ENCODE data around the gene GFRA1.
A peak's percentile ranks its signal among the peaks of the same experiment; 100 is the strongest.

The GFRA1 gene

DNA sequence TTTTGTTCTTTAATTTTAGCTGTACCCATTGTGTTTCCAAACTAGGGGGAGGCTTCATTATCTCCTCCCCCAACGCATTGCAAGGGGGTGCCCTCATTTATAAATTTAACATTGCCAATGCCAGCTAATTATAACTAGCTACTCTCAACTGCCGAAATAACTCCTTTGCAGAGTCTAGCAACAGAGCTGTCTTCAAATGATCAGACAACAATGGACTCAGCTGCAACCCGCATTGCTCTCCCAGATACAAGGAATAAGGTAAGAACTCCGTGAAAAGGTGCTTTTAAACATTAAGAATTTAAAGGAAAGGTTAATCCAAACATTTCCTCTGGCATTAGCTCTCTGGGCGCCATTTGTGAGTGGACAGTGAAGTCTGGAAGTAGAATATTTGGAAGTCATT lies 116.2 kb downstream of the GFRA1 start:
- FAIRE-seq, result no peak

DNA sequence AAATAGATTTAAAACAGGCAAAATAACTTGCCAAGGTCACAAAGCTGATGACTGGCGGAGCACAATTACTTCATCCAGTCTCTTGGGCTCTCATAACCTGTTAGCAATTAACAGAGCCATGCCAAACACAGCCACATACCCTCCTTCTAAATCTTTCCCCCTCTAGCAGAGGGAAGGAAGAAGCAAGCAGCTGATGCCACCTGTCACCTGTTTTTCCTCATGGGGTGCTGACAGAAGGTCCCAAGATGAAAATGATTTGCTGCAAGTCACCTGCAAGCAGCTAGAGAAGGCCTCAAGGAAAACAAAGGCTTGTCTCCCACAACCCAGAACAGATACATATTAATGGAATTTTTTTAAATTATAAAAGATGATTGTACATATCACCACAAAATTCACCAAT lies 117.8 kb downstream of the GFRA1 start:
- FAIRE-seq, result no peak

DNA sequence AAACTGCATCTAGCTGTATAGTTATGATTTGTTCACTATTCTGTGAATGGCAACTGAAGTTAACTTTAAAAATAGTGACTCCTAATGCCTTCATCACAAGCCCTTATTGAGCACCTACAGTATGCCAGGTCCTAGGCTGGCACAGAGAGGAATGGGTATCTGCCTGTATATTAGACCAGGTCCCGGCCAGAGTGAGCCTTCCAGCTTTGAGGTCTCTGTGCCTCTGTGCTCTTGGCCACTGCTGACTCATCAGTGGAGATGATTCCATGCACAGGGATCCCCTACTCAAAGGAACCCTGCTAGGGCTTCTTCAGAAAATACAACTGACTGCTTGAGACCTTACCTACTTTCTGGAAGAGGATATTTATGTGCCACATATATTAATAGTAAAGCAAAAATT lies 118.4 kb downstream of the GFRA1 start:
- FAIRE-seq, result no peak

DNA sequence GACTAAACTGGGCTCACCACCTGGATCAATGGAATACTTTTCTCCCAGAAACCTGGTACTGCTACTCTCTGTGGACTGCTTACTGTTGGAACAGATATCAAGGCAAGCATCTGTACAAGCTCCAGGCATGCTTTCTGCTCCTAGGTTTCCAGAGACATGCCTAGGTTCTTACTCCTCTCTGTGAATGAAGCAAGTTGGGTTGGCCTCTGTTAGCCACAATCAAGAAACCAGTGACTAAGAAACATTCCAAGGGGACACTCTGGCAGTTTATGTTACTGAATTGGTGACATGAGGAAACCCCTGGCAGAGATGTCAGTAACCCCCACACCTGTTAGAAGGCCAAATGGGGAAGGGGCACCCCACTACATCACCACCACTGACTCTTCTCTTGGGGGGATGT lies 121.9 kb downstream of the GFRA1 start:
- no peak for FAIRE-seq

DNA sequence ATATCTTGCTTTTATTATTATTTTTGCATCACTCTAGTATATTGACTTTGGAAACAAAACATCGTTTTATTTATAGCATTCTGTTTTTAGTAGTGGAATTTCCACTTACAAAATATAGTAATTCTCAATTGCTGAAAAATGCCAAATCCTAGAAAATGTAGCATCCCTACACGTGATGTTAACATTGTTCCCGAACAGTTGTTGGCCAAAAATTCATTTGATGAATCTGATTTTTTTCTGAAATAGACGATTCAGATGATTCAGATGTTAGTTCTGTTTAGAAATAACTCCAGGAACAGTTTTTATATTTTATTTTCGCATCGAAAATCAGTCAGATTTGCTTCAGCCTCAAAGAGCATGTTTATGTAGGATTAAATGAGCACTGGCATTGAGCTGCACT lies 122.4 kb downstream of the GFRA1 start:
- no peak for FAIRE-seq

DNA sequence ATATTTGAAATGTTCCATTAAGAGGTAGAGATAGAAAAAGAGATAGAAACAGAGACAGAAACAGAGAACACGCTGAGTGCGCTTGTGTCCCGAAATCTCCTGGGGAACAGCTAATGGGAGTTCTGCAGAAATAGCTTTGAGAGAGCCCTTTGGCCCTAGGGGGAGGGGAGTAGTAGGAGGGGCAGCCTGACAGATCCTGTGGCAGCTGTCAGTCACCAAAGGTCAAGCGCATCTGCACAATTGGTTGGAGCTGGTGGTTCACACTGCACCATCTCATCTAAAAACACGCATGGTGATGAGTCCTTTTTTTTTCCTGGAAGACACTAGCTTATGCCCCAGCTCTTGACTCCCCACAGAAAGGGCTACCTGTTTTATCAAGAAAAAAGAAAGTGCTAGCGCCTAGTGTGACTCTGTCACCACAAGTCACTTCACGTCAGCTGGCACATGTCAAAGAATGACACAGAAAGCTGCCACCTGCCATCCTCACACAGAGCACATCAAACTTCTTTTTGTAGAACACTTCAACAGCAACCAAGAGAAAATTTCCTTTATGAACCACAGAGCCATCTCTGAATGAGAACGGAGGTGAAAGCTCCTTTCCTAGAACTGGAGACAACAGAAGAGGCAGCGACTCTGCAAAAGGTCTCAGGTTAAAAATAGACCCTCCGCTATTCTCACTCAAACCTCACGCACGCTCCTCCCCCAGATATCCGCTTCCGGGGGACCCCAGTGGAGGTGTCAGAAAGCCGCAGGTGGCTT lies 125.7 kb downstream of the GFRA1 start:
- FAIRE-seq, result no peak

DNA sequence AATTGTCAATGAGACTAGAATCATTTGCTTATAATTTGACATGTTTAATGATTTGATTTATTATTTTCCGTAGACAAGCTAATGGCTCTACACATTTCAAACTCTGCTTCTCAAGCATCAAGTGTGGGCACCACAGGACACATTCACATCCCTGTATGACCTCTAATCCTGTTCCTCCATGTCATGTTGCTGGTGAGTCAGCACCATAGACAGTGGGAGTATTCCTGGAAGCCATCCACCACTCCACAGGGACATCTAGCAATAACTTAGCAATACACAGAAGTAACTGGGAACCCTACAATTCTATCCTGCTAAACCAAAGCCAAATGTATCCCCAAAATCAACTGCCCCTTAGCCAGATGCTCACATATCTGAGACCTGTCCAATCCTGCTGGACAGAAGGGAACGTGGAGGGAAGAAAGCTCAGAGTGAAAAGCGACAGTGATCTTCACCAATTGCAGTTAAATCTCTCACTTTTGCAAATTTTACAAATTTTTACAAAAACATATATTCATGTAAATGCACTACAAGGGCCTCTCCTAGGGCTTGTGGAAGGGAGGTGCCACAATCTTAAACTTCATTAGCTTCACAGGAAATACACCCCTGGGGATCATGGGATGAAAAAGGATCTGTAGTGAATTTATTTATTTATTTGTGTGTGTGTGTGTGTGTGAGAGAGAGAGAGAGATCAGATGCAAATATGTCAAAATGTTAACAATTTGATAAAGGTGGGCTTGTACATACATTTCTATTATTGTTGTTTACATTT lies 126.5 kb downstream of the GFRA1 start:
- no peak for FAIRE-seq

DNA sequence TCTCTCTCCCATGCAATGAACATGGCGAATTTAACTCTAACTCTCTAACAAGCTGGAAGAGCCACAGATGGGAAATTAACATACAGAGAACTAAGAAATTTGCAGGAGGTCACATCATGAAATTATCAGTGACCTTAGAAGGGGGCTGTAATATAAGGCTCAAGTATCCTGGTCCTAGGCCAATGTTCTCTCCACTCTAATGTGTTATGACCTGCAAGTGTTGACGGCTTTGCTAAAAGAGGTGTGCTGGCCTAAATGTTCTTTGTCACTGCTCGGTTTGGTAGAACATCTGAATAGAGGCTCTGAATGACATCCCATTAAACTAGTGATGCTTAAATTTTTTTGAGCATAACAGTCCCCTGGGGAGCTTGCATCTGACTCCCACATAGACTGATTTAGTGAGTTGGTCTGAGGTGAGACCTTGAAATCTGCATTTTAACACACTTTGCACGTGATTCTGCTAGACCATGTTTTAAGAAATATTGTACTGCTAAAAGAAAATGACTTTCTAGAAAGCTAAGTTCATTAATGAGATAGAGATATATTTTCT lies 129.3 kb downstream of the GFRA1 start:
- FAIRE-seq, result no peak

DNA sequence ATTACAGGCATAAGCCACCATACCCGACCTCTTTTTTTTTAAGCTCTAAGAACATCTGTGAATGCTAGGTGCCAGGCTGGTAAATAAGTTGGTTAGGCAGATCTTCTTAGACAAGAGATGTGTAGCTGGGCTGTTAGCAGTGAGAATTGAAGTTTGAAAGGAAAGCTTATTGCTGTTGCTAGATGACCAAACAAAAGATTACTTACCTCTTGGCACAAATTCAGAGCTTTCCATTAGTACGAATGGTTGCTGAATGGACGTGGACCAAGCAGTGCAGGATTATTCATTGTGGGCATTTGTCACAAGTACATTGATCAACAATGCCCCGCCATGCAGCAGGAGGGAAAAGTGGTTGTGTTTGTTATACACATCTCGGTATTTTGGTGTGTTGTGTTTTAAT lies 131.2 kb downstream of the GFRA1 start:
- FAIRE-seq, result no peak

DNA sequence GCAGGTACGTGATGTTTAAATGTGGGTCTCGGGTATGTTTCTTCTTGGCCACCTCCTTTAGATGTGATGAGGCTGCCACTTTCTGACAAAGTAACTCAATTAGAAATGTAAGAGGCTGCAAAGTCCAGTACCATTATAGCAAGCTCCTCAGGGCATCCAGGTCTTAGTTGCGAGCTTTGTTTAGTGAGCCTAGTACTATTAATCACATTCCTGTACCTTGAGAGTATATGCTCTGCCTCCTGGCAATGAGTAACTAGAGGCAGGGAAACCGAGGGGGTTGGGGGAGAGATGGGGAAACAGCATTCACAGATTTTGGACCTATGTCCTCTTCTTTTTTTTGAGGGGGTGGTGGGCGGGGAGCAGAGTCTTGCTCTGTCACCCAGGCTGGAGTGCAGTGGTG lies 131.8 kb downstream of the GFRA1 start:
- no peak for FAIRE-seq

DNA sequence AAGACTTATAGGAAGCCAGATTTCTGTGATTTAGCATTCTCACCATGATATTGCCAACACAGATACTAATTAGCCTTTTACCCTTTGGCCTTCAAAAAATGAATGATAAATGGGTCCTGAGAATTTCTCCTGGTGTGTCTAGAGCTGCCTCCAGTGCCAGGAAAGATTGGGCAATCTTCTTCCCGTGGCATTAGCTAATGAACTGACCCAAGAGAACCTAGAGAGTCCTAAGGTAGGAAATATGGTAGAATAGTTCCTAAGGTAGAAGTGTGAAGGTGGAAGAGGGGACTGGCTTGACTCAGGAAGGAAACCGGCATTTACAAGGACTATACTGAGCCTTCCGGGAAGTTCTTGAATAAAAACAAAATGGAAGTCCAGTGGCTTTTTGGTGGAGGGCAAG lies 133.1 kb downstream of the GFRA1 start:
- no peak for FAIRE-seq

DNA sequence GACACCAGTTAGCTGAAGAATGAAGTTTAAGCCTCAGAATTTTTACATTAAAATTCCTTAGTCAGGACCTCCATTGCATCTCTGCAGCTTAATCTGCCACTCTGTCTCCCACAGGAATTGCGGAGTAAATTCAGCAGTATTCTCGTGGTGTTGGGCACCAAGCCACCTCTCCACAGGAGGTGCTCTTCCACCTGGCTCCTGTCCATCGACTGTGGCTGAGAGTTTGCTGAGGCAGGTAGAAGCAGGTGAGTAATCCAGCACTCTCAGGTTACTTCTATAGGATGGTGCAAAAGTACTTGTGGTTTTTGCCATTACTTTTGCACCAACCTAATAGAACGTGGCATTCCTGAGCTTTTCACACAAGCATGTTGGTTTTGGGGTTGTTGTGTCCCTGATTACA lies 134.1 kb downstream of the GFRA1 start:
- FAIRE-seq, result no peak

DNA sequence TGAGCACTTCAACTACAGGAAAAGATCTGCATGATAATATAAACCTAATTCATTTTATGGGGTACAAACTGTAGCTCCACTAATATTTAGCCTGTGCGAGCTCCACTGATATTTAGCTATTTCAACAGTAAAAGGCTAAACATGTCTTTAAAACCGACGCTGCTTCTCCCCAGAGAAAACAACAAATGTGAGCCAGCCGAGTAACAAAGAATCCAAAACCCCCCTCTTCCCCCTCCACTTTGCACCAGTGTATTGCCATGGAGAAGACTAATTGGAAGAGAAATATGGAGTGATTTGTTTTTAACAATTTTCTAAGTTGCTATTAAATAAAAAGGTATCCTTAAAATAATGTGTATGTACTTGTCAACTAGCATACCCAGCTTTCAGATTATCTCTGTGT lies 136.7 kb downstream of the GFRA1 start:
- no peak for FAIRE-seq

DNA sequence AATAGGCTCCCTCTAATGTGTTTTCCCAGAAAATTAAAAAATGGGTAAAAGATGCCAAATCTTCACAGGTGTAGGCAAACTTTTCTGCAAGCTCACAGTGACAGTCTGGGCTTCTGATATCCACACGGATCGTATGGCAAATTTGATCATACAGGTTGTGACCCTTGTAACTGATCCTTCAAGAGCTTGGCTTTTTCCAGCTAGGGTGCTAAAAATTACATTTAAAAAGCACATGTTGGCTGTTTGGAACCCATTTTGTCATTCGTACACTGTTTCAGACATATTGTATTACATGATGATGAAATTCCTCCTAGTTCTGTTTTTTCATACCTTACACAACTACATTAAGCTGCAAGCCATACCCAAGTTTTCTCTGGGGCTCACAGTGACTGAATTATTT lies 138.7 kb downstream of the GFRA1 start:
- FAIRE-seq, result no peak

DNA sequence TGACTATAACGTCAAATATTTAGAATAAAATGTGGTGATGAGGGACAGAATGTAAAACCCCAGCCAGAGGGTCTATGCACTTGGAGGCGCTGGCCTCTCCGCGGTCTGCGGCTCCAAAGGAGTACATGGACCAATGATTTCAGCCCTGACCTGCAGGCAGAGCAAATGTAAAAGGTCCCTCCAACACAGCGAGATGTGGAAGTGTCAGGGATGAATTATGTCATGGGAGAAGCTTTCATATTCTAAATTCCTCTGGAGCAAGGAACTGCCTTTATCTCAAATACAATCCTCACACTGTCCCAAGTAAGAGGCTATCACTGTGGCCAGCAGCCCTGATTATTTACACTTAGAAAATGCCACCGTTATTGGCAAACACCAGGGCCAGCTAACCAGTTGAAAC lies 139.4 kb downstream of the GFRA1 start:
- no peak for FAIRE-seq

DNA sequence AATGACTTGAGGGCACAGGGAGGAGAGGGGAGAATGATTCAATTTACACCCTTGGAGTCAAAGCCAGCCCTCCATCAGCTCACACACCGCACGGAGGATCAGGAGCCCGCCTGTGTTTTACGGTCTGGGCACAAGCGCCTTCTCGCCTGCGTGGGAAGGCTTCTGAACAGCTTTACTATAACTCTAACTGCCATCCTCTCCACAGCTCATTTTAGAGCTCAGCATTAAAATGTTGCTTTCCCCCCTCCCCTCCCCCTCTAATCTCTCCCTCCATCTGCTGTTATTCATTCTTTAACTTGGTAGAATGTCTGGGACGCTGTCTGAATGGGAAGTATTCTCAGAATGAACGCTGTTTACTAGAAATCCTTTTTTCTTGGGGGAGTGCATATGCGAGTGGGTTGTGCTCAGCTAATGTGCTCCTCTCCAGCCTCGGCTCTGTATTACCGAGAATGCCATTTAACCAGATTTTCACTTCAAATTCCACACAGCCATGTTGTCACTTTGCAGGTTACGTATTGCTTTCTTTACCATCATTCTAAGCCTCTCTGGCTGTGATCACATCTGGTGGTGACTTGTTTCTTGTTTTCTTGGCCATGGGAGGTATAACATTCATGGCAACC lies 140.1 kb downstream of the GFRA1 start:
- no peak for FAIRE-seq

DNA sequence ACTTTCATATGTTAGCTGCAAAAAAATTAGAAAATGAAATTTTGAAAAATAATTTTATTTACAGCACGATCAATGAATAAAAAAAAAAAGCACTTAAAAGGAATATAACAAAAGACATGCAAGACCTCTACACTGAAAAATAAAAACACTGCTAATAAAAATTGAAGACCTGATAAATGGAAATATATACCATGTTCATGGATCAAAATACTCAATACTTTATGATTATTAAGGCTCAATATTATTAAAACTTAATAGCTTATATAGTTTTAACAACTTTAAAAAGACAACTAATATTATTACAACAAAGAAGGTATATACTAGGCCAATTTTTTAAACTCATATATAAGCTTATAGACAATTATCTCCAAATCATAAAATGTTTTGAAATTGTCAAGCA lies 143.0 kb downstream of the GFRA1 start:
- peak; percentile 82 for FAIRE-seq

DNA sequence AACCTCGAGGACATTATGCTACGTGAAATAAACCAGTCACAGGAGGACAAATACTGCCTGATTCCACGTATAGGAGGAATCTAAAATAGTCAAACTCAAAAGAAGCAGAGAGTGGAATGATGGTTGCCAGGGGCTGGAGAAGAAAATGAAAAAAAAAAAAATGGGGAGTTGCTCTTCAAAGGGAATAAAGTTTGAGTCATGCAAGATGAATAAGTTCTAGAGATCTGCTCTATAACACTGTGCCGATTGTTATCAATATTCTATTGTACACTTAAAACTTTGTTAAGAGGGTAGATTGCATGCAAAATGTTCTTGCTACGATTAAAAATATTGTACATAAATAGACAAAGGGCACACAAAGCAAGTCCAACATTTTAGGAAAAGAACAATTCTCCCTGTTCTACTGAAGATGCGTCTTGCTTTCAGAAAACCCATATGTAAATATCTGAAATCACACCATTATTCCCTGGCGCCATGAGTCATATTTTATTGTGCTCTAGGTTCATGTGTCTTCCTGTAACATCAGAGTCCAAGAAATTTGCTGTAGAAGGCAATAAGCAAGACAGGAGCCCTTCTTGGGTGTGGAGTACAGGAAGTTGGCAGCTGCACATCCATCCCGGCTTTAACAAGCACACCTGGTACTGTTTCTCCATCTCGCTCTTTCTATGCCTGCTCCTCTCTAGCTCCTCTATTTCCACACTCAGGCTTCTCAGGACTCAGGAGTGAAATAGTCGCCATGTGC lies 145.9 kb downstream of the GFRA1 start:
- FAIRE-seq, result no peak

DNA sequence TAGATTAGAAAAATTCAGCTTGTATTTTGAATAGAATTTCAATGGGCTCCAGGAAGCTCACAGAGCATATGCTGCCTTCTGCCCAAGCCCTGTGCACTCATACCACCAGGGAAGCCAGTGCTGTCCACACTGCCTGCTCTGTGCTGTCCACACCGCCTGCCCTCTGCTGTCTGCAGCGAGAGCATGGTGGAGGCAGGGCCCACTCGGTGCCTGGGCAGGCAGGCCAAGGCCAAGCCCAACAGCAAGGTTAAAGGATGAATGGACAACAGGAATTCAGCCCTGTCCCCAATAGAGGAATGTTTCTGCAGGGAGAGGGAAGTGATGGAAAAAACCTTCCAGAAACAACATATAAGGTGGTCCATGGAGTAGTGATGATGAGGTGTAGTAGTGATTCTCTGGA lies 146.8 kb downstream of the GFRA1 start:
- no peak for FAIRE-seq

DNA sequence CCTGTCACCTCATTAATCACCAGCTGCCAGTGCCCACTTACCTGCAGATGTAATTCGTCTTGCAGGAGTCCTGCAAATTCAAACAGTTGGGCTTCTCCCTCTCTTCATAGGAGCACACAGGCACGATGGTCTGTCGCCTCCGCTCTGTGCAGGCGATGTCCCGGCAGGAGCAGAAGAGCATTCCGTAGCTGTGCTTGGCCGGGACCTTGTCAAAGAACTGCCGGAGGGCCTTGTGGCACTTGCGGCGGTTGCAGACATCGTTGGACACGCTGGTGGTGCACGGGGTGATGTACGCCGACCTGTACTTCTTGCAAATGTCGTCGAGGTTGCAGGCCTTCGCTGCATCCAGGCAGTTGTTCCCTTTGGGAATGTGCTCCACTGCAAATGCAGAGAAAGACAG lies 147.8 kb downstream of the GFRA1 start:
- no peak for FAIRE-seq

DNA sequence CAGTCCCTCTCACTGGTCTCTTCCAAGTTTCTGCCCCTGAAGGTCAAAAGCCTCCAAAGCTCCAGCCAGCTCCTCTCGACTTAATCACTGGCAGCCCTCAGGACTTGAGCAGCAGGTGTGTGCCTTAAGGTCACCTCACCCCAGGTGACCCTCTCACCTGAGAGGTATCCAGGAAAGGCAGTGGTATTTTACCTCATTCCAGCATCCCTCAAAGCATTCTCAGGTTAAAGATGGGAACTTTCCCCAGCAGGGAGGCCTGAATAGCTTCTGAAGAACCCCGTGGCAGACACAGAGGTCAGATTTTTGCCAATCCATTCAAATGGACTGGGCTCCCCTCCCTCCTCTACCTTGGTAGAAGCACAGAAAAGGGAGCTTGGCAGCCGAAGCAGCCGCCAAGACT lies 148.2 kb downstream of the GFRA1 start:
- FAIRE-seq, result no peak

DNA sequence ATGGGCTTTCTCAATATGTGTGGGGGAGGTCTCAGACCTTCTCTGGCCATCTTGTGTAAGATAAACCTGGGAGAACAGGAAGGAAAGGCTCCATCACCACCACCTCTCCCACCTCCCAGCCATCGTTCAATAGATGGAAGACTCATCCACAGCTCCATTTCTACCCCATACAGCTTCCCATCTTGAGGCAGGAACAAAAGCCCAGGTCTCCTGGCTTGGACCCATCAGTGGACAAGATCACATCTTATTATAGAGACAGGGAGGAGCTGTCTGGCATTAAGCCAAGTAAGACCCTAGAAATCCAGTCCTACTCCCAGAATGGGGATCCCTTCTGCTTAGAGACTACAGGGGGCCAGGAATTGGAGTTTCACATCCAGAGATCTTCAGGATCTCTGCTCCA lies 150.3 kb downstream of the GFRA1 start:
- FAIRE-seq, result no peak
